OCI-LY3 (cell line): ENCODE results near the gene ELMO1.

Experiments used
- CTCF ChIP-seq: fragments of 200-600, 300-600 bp; sonication (generic); IDR thresholded peaks from 2 replicates; pipeline ENCODE4 v1.5.1; 2014; ENCODE audit warnings: antibody characterized with exemption, low read length, low read depth
- EZH2phosphoT487 ChIP-seq: fragments of 200-600 bp; shearing (Covaris generic); IDR thresholded peaks from 2 replicates; pipeline ENCODE4 v1.6.1; 2018; ENCODE audit warnings: antibody characterized with exemption, mixed run types, low read depth

- TF ChIP-seq CTCF (no peak), EZH2phosphoT487 (no peak)
Observed at GRCh38 chr7:36925691-36926090, 523.0 kb downstream of the ELMO1 start.
